ENCODE results near the gene PRELID3B.
A peak's percentile ranks its signal among the peaks of the same experiment; 100 is the strongest.
"Not testable (repeated sequence)": the region's sequence is repeated elsewhere in the genome, so short reads cannot be mapped to it uniquely, and the experiment has no call there.

The PRELID3B gene

DNA sequence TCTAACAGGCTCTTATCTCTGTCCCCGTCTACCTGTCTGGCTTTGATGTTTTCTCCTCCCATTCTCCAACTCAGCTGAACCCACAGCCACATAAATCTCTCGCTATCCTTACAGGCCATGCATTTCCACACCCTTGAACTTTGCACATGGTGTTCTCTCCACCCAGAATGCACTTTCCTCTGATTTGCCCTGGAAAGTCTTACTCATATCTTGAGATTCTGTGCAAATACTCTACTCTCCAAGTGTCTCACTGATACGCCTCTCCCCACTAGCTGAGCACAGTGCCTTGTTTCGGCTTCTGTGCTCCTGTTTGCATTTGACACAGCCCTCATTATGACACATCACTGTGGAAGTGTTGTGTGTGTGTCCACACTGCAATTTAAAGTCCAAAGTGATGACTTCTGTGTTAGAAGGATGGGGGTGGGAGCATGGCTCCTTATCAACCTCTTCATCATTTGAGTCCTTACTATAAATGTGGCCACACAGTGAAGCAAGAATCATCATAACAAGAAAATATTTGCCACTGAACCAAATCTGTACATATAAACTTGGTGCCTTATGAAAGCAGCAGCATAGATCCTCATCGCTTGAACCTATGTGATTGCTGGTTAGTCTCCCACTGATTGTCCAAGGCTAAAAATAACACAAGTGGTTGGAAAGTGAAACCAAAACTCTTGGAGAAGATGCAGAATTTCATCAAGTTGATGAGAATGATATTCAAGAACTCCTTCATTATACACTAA lies 5.5 kb upstream of the PRELID3B start:
- DNase-seq = no peak

DNA sequence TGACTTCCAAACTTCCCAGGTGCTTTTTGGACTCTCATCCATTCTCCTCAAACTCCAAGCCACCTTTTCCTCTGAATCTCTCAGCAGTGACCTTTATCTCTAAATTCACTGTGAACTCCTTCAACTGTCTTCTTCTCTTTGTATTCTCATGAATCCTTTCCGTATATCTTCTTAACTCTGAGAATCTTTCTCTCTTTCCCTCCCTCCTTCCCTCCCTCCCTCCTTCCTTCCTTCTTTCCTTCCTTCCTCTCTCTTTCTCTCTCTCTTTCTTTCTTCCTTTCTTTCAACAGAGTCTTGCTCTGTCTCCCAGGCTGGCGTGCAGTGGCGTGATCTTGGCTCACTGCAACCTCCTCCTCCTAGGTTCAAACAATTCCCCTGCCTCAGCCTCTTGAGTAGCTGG lies 4.3 kb upstream of the PRELID3B start:
- no peak for DNase-seq

DNA sequence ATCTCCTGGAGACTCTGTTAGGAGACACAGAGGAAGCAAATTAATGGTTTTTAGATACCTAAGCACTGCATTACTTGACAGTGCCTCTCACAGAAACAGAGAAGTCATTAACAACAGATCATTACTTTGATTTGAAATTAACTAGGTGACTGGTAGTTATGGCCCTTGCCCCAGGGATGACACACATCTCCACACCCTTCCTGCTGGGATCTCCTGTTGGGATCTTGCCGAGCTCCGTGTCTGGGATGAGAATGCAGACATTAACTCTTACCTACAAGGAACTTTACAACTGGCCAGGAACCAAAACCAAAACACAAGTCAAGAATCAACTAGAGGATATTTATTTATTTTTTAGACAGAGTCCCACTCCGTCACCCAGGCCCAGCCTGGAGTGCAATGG lies 2.2 kb upstream of the PRELID3B start:
- DNase-seq = no peak

DNA sequence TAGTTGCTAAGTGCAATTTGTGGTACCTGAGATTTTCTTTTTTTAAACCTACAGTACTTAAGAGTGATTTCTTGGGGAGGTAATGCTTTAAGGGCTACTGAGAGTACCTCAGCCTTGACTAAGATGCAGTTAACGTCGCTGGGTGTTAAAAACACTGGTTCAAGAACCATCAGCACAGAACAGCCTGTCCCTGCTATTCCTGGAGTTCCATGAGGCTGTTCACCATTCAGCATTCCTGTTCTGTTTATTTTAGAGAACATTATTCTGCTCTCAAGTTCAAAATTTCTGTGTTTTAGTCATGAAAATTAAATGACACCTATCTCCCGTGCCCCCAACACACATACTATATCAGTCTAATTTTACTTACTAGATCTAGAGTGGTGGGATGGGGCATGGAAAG lies 1.7 kb upstream of the PRELID3B start:
- no peak for DNase-seq

DNA sequence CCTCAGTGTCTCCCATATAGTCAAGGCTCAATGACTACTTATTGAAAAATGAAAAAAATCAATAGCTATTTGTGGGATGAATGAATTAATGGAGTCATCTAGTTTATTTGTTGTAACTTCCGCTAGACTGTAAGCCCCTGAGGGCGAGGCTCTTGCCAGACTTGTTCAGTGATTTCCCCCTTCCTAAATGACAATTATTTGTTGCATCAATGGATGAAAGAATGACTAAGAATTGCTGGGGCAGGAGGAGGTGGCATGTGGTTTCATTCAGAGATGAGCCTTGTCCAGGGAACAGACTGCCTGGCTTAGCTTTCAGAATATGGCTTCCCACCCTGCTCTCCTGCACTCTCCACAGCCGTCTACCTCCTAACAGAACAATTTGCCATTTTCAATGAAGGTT lies 1.1 kb upstream of the PRELID3B start:
- no peak for DNase-seq

DNA sequence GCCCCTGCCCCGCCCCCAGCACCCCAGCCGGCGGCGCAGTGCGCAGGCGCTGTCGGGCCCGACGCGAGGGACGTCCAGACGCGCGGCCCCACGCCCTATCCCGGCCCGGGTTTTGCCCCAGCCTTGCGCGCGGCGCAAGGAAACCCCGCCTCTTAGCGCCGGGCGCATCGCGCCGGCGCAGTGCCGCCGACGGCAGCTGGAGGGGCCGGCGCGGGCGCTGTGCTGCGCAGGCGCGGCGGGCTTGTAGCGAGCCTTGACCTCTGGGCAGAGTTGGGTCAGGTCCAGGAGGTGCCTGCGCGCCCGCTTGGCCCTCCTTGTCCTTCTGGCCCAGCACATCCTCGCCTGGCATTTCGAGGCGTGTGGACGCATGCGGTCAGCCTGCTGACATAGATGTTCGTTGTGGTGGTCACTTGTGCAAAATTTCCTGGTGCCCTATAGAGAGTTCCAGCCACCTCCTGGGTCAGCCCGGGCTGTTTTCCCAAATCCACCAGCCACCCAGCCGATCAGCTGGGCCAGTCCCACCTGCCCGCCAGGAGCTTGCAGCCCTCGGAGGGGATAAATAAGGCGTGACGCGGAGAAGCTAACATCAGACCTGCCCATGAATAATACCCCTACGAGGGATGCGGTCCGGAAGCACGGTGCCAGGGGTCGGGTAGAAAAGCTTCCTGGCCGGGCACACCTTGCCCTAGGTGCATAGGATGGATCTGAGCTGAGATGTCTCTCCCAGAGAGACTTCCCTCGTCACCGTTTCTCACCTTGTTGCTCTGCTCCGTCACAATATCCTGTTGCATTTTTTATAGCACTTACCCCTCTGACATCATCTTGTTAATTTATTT lies 428 bp upstream of the PRELID3B start:
- peak; percentile 97 for DNase-seq

DNA sequence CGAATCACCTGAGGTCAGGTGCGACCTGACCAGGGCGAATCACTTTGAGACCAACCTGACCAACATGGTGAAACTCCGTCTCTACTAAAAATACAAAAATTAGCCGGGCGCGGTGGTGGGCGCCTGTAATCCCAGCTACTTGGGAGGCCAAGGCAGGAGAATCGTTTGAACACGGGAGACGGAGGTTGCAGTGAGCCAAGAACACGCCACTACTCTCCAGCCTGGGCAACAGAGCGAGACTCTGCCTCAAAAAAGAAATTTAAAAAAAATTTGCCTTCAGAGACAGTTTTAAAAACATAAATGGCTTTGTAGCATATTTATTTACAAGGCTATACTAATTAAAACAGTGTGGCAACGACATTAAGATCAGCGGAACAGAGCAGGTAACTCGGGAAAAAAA lies 1.1 kb downstream of the PRELID3B start:
- DNase-seq = not testable (repeated sequence)

DNA sequence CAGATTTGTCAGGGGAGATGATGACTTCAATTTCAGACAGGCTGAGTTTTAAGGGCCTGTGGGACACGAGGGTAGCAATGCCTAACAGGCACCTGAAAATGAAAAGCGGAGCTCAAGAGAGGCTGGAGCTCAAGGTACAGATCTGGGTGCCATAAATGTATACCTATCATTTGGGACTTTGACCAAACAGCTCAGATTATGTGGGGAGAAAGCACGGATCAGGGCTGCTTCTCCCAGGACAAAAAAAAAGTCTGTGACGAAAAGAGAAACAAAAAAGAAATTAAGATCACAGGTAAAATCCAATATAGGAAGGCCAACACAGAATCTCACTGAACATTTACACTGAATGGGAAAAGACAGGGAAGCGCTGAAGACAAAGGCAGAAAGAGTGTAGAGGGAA lies 1.9 kb downstream of the PRELID3B start:
- DNase-seq = no peak

DNA sequence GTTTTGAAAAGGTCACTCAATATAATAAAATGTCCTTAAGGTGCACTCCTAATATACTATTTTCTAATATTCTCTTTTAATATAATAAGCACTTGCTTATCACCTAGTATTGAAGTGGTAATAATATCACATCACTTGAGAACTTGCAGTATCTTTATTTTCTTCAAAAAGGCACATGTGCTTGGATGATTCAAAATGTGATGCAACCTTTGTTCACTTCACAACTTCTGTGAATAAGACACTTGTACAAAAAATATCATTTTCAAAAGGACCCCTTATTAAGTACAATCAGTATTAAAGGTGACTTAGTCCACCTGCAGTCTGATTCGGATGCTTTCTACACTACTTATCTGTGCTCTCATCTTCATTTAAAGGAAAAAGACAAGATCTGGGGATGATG lies 3.4 kb downstream of the PRELID3B start:
- DNase-seq = no peak

DNA sequence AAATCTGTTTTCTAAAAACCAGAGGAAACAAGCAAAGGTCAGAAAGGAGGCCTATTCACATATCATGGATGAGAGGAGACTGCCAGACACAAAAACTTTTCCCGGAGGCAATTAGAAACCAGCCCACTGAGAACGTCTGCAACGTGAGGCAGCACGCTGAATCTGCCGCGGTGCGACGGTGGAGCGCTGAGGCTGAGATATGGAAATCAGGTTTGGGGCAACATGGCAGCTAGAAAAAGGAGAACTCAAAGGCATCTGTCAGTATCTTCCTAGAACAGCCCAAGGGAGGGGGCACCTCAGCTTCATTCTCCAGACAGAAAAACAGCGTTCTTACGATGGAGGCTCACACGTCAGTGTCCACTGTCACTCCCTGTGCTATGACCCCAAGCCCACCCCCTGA lies 5.2 kb downstream of the PRELID3B start:
- DNase-seq = no peak

DNA sequence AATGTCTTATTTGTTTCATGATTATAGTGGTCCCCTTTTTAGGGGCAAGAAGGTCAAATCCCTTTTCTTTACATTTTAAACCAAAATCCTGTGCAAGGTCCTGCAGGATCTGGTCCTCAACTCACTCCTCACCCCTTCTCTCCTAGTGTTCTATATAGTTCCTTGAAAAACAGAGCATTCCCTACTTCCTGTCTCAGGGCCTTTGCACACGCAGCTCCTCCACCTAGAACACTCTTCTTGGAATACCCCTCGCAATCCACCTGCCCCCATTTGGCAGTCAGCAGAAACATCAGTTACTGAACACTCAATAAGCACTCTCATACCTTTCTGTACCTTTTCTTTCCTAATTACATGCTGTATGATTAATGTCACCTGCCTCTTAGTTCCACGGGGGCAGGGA lies 7.2 kb downstream of the PRELID3B start:
- DNase-seq = no peak

DNA sequence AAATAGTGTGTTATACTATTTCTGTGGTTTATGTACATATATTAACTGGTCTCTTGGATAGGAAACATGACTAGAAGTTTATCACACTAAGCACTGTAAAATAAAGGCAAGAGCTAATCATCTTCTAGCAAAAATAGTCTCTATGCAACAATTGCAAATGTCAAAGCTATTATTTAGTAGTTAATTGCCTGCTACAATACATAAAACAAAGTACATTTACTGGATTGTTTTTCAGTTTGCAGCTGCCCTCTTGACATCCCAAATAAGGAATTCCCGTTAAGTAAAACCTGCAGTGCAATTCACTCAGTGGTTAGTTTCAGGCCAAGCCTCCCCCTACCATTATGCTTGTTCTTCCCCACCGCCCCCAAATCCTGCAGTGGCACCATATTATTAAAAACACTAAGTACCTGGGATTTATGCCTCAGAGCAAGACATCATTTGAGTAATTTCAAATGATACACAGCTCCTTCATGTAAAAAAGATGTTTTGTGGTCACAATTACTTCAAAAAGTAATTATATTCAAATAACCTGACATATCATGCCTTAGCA lies 8.9 kb downstream of the PRELID3B start:
- no peak for DNase-seq

DNA sequence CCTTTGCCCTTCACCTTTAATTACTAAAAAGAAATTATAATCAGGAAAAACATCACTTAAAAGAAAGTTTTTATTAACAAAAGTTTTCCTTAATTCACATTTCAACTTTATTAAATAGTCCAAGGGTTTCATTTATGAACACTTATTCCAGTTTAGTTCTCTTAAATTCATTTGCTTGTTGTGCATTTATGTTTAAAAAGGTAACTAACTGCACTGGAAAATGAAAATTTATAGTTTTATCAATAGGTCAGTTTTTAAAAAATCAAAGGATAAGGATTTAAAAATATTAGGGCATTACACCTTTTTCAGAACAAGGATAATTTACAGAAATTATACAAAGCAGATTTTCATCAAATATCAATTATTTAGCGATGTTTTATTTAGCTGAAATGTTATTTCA lies 9.5 kb downstream of the PRELID3B start:
- DNase-seq = no peak

DNA sequence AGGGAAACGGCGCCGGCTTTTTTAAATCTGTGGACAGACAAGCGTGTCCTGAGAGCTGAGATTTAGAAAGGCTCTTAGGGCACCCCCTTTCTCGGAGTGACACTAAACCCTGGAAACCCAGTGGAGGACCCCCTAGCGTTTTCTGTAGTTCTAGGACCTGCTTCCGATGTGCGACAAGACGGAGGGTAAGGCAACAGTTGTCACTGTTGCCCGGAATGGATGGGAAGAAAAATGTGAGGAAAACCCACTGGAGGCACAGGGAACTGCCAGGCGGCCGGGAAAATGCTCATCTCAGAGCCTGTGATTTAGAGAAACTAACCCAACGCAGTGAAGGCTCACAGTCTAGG lies 9.9 kb downstream of the PRELID3B start:
- DNase-seq = peak; percentile 79

DNA sequence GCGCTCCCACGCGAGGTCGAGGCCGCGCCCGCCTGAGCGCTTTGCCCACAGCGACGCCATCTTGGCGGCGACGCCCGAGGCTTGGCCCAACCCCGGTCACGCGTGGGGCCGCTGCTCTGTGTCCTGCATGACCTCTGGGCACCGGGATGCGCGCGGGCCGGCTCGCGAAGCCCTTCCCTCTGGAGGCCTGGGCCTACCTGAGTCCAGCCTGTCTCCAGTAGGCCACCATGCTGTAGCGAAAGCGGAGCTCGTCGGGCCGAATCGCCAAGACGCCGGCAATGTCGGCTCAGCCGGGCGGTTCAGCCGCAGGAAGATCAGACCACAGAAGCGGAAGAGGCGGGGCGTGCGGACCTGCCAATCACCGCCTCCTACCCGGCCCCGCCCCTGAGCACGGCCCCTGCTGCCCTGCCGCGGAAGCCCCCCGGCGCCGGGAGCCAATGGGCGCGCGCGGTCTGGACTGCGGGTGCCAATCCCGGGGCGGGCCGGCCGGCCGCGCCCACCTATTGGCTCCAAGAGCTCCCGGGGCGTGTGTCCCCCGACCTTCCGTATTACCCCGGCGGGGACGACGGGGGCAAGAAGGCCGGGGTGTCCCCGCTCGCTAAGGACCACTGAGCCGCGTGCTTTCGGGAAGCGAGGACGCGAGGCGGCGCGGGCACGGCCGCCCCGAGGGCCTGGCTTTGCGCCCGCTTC lies 10.4 kb downstream of the PRELID3B start, which contains the start of gene ATP5F1E:
ATP5F1E (minus strand) TSS at position 313 of the 690 bp plus-strand sequence; CDS start at position 229, 84 bp downstream.
- peak; percentile 99 for DNase-seq

DNA sequence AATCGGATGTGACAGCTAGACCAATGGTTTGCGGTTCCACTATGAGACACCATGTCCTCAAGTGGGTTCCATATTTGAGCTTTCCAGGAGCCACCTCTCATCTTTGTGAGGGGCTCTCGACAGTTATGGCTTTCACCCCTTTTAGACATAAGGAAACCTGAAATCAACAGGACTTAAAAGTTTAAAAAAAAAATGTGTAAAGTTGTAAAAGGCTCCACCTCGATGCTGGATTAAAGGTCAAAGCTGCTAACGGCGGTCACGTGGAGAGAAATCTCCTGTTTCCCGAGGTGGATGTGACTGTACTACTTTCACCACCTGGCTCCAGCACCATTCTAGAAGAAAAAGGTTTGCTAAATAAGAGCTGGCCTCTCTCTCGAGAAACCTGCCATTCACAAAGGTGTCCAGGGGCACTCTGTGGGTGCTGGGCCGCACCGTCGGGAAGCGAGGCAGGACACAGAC lies 11.0 kb downstream of the PRELID3B start:
- DNase-seq = peak; percentile 9

DNA sequence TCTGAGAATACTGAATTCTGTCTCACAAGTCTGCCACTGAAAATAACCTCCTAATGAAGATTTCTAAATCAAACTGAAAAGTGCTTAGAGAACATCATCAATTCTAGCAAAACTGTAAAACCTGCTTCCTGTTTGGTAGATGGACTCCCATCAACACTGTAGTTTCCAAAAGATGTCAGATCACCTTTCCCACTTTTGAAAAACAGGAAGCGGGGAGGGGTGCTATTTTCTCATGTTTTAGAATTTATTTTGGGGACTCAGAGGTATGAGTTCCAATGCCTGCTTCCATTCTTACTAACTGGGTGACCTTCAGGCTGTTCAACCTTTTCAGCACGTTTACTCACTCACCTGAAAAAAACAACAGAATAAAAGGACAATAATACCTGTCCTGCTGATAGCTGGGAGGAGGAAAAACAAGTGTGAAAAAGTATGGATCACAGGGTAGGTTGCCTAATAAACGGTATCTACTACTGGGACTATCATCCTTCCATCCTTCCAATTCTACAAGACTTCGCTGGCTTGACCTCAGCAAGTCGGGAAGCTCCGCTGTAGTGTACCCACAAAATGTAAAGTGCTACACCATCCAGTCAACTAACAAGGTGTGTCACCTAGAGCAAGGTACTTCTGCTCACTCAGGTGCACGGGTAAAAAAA lies 11.5 kb downstream of the PRELID3B start:
- DNase-seq = no peak

DNA sequence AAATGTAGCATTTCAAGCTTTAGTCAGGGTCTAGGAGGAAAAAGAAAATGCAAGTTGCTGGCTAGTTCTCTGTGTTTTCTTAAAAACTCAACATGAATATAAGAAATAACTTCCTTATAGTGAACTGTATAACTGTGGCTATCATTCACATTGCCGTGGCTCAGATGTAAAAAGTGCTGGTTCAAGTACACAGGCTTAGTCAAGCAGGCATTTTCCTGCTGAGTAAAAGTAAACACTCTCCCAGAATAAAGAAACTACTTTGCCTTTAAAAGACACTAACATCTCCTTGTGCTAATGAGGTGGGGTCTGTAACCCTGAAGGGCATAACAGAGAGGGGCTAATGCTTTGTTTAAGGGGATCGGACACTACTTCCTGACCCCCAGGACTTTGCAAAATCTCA lies 13.8 kb downstream of the PRELID3B start:
- no peak for DNase-seq

DNA sequence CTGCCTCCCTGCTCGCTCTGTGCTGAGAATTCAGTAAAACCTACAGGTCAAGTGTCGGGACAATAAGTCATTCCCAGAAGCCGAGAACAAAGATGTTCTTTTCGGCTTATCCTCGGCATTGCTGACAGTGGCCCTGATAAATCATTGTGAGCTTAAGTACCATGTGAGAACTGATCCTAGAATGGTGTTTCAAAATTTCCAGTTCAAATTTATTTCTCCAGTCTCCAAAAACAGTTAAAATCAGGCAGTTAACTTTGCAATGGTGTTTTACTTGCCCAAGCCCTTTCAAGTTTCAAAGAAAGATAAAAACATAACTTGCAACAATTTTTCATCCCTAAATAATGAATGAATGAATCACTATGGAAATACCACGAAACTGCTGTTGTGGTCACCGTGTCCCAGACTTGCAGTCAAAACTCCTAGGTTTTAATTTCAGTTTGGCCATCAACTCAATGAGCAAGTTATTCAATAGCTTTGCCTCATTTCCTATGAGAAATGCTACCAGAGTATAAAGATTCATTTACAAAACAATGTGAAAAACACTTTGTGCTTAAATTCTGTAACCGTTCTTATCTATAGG lies 14.8 kb downstream of the PRELID3B start:
- DNase-seq = no peak

DNA sequence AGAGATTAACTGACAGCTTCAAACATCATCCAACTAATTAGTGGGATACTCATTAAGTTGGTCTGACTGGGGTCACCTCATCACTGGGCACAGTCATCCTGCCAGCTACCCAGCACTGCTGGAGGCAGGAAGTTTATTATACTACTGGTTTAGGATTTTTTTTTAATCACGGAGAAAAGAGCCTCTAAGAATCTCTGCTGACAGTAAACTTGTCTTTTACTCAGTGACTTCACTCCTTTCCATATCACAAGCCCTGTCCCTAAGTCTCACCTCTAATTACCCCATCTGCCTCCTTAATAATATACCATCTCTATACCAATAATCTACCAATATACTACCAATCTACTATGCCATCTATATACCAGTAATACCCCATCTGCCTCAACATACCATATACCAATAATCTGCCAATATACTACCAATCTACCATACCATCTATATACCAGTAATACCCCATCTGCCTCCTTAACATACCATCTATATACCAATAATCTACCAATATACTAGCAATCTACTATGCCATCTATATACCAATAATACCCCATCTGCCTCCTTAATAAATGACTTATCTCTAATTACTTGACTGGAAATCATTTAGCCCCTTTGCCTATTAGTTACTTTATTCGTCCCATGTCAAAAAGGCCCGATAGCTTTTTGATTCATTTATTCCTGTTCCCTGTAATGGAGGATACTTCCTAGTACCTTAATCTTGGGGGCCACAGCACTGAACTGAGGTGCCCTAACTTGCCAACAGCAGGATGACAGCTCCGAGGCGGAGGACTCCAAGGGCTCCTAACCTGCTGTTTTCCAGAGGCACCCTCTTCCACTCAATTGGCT lies 15.5 kb downstream of the PRELID3B start:
- no peak for DNase-seq

DNA sequence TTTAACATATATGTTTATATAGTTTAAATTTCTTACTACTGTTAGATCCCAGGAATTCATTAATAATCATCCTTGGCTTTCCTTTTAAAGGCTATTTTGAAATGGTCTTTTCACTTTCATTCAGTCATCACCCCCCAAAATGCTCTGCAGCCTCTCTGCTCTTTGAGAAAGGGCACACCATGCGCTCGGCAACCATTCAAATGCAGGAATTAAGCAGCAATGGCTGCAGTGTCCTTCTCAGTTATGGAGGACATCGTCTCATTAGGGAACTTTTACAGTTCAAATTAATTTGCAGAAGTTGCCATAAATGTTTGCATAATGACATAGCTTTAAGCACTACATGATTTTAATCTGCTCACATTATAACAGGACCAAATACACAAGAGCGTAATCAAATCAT lies 17.1 kb downstream of the PRELID3B start:
- DNase-seq = no peak

DNA sequence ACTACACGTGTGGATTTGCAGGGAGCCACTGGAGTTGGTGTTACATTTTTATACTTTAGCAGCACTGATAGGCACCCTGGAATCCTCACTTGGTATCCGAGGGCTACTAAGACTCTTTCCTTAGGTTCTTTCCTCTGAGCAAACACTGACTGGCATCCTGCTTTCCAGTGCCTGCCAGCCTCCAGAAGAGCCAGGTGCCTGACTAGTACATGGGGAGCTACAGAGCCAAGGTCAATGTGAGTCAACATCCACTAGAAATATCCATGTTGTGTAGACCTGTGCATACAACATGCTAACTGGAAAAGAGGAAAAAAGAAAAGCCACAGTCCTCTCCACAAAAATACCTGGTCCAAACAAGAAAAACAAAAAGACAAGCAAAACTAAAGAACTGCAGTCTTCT lies 17.5 kb downstream of the PRELID3B start:
- no peak for DNase-seq

Data from NCI-H345 (cell line).